Subcutaneous adipose tissue (tissue), 4 donors: ENCODE measurements around the gene SURF2. TPM values are rescaled to one million over a fixed set of nuclear protein-coding genes. Genes with fewer than 3 reads are reported as not detected.

Experiments
- total RNA-seq, 4 donors: library from RNA; depleted of rRNA; stranded (reverse); fragments of >200 nt; gene quantifications; one replicate each; pipeline ENCODE4 v1.1.0, GENCODE V29; 2016
- TF ChIP-seq, protein P1 (sequence below): fragments of 450-650 bp; IDR thresholded peaks from one replicate; pipeline ENCODE4 v1.5.1; 2016; ENCODE audit warnings: low read depth, mild to moderate bottlenecking, control low read depth, antibody characterized with exemption, moderate library complexity

The SURF2 gene
- total RNA-seq, 4 donors from 2014 or later: 6.6 to 20.1 (median 11.3) TPM

DNA sequence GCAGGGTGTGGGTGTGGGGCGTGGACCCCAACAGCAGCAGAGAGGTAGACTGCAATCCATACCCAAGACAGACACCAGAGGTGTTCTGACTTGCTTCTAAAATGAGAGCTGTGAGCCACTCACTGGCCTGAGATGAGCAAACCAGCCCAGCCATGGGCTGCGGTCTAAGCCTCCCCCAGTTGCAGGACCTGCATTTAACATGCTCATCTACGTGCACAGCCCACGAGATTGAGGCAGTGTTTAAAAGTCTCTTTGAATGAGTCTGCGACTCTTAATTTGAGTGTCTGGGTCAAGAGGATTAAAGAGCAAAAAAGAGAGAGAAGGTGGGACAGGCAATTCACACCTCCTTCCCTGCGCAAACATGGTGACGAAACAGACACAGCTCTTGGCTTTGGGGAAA, 13.6 kb downstream of the SURF2 start:
- TF ChIP-seq, protein P1, sequence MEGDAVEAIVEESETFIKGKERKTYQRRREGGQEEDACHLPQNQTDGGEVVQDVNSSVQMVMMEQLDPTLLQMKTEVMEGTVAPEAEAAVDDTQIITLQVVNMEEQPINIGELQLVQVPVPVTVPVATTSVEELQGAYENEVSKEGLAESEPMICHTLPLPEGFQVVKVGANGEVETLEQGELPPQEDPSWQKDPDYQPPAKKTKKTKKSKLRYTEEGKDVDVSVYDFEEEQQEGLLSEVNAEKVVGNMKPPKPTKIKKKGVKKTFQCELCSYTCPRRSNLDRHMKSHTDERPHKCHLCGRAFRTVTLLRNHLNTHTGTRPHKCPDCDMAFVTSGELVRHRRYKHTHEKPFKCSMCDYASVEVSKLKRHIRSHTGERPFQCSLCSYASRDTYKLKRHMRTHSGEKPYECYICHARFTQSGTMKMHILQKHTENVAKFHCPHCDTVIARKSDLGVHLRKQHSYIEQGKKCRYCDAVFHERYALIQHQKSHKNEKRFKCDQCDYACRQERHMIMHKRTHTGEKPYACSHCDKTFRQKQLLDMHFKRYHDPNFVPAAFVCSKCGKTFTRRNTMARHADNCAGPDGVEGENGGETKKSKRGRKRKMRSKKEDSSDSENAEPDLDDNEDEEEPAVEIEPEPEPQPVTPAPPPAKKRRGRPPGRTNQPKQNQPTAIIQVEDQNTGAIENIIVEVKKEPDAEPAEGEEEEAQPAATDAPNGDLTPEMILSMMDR: no peak

GRCh38 chr9:133370685-133371084, 14.3 kb downstream of the SURF2 start:
- TF ChIP-seq, protein P1: no peak

- TF ChIP-seq, protein P1: no peak
These were observed 14.9 kb downstream of the SURF2 start for GRCh38 chr9:133371261-133371711.

DNA sequence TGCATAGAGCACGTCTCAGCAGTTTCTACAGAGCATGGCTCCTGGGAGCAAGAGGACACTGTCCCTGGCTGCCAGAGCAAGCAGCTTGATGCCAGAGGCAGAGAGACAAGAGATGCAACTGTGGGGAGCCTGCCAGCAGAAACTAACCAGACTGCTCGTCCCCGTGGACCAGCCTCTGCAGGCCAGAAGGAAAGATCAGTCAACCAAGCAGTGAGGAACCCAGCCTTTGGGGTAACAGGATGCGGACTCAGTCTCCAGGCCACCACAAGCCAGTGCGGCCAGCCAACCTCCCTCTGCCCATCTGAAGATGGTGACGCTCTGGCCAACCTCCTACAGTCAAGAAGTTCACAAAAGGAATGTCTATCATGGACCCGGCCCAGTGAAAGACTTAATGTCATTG, 15.8 kb downstream of the SURF2 start:
- TF ChIP-seq, protein P1: no peak

DNA sequence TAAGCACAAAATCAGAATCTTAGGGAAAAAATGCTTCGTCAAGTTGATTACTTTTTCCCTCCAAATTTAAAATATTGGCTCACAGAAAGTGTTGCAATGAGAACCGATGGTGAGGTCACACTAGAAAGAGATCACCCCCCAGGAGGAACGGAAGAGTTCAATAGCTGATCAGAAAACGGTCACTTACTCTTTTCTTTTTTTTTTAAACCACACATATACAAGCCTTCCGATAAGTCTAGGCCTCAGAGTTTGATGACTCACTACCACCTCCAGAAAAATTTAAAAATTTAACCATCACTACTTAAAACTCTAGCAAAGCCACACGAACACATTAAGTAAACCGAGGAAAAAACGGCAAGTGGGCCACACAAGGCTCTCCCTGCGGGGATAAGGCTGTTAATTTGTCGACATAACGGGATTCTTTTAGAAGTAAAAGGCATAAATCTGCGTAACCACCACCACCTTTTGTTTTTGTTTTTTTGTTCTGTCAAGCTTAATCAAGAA, 18.3 kb downstream of the SURF2 start:
- TF ChIP-seq, protein P1: no peak

GRCh38 chr9:133375116-133375723, 18.9 kb downstream of the SURF2 start:
- TF ChIP-seq, protein P1: no peak

- TF ChIP-seq, protein P1: no peak
These were observed 19.6 kb downstream of the SURF2 start, which contains the start of the genes STKLD1 and SURF4 for GRCh38 chr9:133375724-133376654. TSS of gene STKLD1 (plus strand) at chr9:133376366. CDS start at chr9:133376474, 108 bp downstream. TSS of gene SURF4 (minus strand) at chr9:133376060. CDS start at chr9:133375969, 91 bp downstream.
